ENCODE data around the gene ZNF207.

Gene ZNF207

DNA sequence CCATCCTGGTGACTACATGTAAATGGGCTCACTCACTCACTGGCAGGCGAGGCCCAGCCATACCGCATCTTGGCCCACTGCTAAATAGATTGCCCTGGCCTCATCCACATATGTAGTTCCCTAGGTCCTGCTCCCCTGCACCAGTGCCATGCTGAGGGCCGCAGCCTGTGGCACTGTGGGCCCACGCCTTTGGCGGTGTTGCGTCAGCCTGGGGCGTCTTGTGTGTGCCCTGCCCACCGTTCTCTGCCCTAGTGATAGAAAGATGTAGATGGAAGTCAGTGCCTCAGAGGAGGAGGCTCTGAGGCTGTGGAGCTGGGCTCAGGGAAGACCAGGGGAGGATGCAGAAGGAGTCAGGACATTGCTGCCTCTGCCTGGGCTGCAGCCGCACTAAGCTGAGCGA is 26.9 kb upstream of the ZNF207 start:
- Mint-ChIP-seq H3K36me3 (ENCODE audit: low read depth) (no peaks in the 10 kb centered on the region), H3K27ac (no peak overlapping the region), H3K4me3 (no peak overlapping the region), H3K4me1 (ENCODE audit: low read depth) (peaks cover 13% of the 10 kb centered on the region), H3K9me3 (no peaks in the 10 kb centered on the region), H3K27me3 (peaks cover 4% of the 10 kb centered on the region)
- no peak for DNase-seq

DNA sequence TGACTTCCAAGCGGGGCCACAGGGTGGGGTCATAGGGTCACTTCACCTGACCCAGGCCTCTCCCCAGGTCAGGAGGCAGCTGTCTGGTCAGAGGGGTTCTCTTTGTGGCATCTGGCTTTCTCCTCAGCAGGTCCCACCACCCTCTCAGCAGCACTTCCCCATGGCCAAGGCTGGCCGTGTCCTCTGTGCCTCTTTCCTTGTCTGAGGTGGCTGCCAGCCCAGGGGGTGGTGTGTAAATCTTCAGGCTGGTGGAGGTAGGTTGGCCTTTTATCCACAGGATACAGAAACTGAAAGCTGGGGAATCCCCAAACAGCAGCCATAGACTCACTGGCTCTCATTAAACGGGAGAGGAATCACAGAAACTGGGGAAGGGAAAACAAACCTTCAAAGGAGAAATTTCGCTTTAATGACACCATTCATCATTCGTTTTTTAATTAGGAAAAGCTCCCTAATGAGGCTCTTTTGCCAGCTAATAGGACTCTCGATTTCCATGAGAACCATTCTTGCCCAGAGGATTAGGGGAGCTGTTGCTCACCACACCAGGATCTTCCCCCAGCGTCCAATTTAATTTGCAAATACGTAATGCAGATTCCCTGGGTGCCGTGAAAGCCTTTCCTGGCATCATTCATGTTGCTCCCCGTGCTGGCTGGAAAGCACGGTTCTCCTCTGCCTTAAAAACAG is 26.0 kb upstream of the ZNF207 start:
- Mint-ChIP-seq H3K4me3 (no peak overlapping the region), H3K9me3 (no peaks in the 10 kb centered on the region), H3K27ac (peak overlapping the region; percentile 64), H3K27me3 (no peaks in the 10 kb centered on the region), H3K36me3 (ENCODE audit: low read depth) (no peaks in the 10 kb centered on the region), H3K4me1 (ENCODE audit: low read depth) (peaks cover 11% of the 10 kb centered on the region)
- peak; percentile 36 for DNase-seq

DNA sequence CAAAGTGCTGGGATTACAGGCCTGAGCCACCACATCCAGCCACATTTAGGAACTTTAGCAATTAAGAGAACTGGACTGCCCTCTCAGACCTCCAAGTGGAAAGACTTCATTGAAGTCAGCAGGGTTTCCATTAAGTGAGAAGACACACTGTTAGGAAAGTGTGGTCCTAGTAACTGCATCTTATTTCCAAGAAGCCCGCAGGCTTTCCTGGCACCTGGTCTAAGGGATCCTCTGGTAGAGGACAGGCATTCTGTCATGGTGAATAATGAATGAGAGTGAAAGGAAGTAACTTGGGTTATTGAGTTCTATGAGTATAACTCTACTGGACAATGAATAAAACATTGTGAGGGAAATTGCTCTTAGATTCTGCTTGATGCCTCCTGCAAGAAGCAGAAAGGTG is 22.0 kb upstream of the ZNF207 start:
- peaks cover 39% of the 10 kb centered on the region for H3K4me1 Mint-ChIP-seq (ENCODE audit: low read depth)
- no peak for DNase-seq
- no peaks in the 10 kb centered on the region for H3K27me3 Mint-ChIP-seq
- H3K9me3 Mint-ChIP-seq: no peaks in the 10 kb centered on the region
- peaks cover 18% of the 10 kb centered on the region for H3K36me3 Mint-ChIP-seq (ENCODE audit: low read depth)
- H3K27ac Mint-ChIP-seq: no peak overlapping the region
- H3K4me3 Mint-ChIP-seq: no peak overlapping the region

DNA sequence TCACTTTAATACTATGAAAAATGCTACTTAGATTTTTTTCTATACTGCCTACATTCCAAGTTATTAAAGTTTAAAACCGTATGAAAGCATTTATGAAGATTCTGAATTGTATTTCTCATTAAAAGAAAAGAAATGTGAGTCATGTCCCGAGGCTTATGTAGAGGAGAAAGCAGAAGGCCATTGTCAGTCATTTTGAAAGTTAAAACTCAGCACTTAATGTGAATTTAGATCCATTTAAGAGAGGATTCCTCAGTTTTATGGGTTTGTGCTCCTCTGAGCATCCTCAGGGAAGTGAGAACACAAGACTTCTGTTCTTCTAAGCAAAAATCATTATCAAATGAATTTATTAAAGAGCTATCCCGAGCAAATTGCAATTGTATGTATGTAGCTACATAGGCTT is 19.8 kb upstream of the ZNF207 start:
- H3K4me3 Mint-ChIP-seq: peak overlapping the region; percentile 36
- peak overlapping the region; percentile 61 for H3K27ac Mint-ChIP-seq
- H3K27me3 Mint-ChIP-seq: no peaks in the 10 kb centered on the region
- peaks cover 29% of the 10 kb centered on the region for H3K4me1 Mint-ChIP-seq (ENCODE audit: low read depth)
- no peaks in the 10 kb centered on the region for H3K9me3 Mint-ChIP-seq
- H3K36me3 Mint-ChIP-seq (ENCODE audit: low read depth): peaks cover 37% of the 10 kb centered on the region
- DNase-seq: no peak

DNA sequence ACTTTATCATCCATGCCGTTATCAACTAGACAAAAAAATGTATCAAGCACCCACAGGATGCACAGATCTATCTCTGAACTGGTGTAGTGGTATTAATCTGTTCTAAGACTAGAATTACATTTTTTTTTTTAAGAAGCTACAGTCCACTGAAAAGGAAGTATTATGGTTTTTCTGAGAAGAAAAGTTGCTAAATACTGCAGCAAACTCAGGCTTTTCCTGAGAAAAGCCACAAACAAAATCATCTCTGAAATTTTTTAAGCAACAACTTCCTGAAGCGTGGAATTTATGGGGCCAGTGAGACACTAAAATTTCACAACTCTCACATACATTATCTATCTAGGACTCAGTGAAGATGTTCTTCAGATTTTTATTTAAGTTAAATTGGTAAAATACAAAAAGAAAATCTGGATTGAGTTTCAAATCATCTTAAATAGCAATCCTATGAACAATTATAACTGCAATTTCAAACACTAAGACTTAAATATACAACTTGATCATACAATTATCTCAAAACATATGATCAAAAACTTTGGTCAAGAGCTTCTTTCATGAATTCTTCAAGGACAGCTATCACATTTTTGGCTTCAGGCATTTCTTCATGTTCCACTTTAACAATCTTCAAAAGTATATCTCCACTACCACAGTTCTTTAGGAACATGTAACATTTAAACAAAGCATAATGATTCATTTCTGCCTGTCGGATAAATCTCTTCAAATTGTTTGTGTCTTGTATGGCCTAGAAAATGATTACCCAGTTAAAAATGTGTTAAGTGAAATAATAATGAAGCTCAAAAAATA is 18.5 kb upstream of the ZNF207 start:
- Mint-ChIP-seq H3K4me1 (ENCODE audit: low read depth) (peaks cover 29% of the 10 kb centered on the region), H3K27ac (peak overlapping the region; percentile 61), H3K9me3 (no peaks in the 10 kb centered on the region), H3K36me3 (ENCODE audit: low read depth) (peaks cover 49% of the 10 kb centered on the region), H3K4me3 (peak overlapping the region; percentile 51), H3K27me3 (no peaks in the 10 kb centered on the region)
- no peak for DNase-seq

DNA sequence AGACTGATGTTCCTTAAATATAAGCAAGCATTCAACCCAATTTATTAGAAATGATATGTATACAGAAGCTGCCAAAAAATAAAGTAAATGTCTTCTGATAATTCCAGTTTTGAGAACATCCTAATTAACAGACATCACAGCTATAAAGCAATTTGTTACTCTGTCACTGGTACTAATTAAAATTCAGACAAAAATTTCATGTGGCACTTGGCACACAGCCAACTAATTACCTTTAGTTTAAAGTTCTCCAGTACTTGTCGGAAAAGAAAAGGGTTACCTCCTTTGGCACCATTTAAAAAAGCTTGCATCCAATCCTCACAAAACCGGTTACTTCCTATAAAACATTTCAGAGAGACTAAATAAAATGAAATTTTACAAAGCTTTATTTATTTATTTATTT is 16.8 kb upstream of the ZNF207 start:
- DNase-seq: no peak
- H3K36me3 Mint-ChIP-seq (ENCODE audit: low read depth): peaks cover 62% of the 10 kb centered on the region
- no peaks in the 10 kb centered on the region for H3K27me3 Mint-ChIP-seq
- H3K27ac Mint-ChIP-seq: no peak overlapping the region
- H3K4me3 Mint-ChIP-seq: no peak overlapping the region
- peaks cover 28% of the 10 kb centered on the region for H3K4me1 Mint-ChIP-seq (ENCODE audit: low read depth)
- no peaks in the 10 kb centered on the region for H3K9me3 Mint-ChIP-seq

DNA sequence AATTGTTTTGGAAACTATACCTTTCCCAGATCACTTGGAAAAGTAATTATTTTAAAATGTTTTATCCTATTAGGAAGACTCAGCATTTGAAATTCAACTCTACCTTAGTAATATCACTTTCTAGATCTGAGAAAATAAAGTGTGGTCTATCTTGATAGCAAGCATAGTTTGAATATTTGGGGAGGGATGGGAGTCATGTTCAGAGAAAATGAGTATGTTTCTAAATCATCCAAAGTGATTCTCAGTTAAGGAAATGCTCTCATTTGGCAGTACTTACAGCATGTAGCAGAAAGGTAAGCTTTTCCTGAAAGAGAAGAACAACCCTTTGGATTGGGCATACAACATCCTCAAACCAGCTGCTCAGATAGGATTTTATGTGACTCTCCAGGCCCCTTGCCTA is 14.9 kb upstream of the ZNF207 start:
- Mint-ChIP-seq H3K9me3 (no peaks in the 10 kb centered on the region), H3K36me3 (ENCODE audit: low read depth) (peaks cover 76% of the 10 kb centered on the region), H3K4me1 (ENCODE audit: low read depth) (peaks cover 21% of the 10 kb centered on the region)

DNA sequence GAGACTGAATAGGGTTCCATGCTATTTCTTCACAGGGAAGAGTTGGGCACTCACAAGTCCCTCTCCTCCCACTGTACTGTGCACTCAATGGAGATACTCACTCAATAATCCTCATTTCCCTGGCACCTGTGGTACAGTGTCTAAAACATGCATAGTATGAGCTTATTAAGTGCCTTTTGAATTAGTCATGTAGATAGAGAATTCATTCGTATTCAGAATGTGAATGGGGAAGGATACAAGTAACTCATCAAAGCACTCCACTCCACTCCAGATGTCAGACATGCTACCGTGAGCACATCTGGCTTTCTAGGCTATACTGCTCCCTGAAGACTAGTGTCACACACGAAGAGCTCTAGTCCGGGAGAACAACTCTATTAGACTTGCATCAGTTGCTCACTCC is 14.3 kb upstream of the ZNF207 start:
- no peak for DNase-seq
- Mint-ChIP-seq H3K4me3 (no peak overlapping the region), H3K9me3 (no peaks in the 10 kb centered on the region), H3K4me1 (ENCODE audit: low read depth) (peaks cover 16% of the 10 kb centered on the region), H3K27me3 (no peaks in the 10 kb centered on the region), H3K36me3 (ENCODE audit: low read depth) (peaks cover 72% of the 10 kb centered on the region), H3K27ac (no peak overlapping the region)

More for the DNA sequence above, 14.9 kb upstream of the ZNF207 start:
- no peak overlapping the region for H3K27ac Mint-ChIP-seq
- no peak for DNase-seq
- no peak overlapping the region for H3K4me3 Mint-ChIP-seq
- H3K27me3 Mint-ChIP-seq: no peaks in the 10 kb centered on the region

DNA sequence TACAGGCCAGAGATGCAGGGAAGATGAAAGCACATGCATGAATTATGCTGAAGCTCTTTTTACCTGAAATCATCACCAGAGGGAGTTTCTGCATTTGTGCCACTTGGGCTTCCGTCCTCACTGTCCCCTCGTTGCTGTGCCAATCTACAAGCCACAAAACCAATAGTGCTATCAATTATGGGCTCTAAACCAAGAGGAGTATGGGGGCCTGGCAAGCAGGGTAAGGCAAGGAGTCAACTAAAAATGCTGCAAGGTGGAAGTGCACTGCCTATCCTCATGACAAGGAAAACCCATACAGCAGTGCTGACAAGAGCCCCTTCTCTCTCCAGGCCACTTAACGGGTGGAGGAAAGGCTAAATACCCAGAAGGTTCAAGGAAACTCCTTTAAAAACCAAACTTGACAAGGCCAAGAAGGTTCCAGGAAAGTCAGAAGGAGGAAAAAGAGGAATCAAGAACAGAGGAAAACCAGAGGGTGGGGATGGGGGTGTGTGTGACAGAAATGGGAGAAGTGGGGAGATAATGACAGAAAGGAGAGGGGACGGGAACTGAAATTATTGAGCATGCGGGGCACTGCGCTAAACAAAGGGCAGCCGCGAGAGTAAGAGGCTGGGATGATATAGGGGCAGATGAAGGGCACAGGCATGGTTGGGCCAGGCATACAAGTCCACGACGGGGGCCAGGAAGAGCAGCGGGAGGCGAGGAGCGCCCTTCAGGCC is 8.7 kb upstream of the ZNF207 start:
- peak; percentile 64 for DNase-seq
- H3K9me3 Mint-ChIP-seq: no peaks in the 10 kb centered on the region
- H3K27ac Mint-ChIP-seq: peak overlapping the region; percentile 87
- H3K27me3 Mint-ChIP-seq: no peaks in the 10 kb centered on the region
- H3K36me3 Mint-ChIP-seq (ENCODE audit: low read depth): peaks cover 38% of the 10 kb centered on the region
- H3K4me1 Mint-ChIP-seq (ENCODE audit: low read depth): peaks cover 18% of the 10 kb centered on the region
- peak overlapping the region; percentile 87 for H3K4me3 Mint-ChIP-seq

DNA sequence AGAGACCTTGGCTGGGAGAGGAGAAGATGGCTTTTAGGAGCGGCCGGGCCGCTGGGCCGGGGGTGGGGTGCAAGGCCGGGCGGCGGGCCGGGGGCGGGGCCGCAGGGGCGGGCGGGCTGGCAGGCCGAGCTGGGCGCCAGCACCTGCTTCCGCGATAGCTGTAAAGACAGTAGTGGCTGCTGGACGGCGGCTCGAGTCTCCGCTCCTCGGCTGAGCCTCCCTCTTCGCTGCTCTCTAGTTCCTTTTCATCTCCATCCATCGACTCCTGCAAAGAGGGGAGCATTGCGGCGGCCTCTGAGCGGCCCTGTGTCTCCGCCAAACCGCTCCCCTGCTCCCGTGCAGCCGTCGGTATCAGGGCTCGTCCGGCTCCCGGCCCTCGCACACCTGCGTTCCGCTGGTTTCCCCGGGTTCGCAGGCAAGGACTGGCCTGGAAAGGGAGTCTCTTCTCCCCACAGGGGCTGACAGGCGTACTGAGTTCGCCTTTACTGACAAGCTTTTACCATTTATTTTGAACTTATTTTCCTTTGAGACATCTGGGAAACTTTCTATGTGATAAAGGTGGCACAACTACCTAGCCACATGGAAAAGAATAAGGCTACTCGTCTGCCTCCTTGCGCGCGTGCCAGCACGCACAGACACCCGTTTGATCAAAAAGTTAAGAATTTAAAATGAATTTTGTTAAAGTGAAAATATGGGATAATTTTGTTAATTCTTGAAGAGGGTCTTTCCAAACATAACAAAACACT is 7.9 kb upstream of the ZNF207 start, which contains the start of gene C17orf75:
TSS of gene C17orf75 (minus strand) at position 317 of the 746 bp plus-strand sequence. CDS start at position 283, 34 bp downstream.
- Mint-ChIP-seq H3K36me3 (ENCODE audit: low read depth) (peaks cover 33% of the 10 kb centered on the region), H3K4me3 (peak within 1 kb of the TSS; percentile 87), H3K27me3 (no peaks in the 10 kb centered on the region), H3K27ac (peak within 1 kb of the TSS; percentile 87), H3K9me3 (no peaks in the 10 kb centered on the region), H3K4me1 (ENCODE audit: low read depth) (peaks cover 18% of the 10 kb centered on the region)
- DNase-seq: peak; percentile 92

DNA sequence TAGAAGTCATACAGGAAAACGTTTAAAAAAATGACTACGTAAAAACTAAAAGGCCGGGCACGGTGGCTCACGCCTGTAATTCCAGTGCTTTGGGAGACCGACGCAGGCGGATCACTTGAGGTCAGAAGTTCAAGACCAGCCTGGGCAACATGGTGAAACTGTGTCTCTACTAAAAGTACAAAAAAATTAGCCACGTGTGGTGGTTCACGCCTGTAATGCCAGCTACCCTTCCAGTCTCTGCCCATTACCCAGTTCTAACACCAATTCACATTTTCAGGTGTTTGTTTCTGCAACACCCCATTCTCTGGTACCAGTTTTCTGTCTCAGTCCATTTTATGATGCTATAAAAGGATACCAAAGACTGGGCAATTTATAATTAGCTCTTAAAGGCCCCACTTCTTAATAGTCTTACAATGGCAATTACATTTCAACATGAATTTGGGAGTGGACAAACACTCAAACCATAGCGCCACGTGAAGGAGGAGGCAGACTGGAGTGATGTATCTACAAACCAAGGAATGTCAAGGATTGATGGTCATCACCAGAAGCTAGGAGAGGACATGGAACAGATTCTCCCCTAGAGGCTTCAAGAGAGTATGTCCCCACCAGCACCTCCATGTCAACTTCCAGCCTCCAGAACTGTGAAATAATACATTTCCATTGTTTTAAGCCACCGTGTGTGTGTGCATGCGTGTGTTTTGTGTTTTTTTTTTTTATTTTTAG is 7.2 kb upstream of the ZNF207 start:
- Mint-ChIP-seq H3K9me3 (no peaks in the 10 kb centered on the region), H3K27ac (peak overlapping the region; percentile 87), H3K36me3 (ENCODE audit: low read depth) (peaks cover 28% of the 10 kb centered on the region), H3K27me3 (no peaks in the 10 kb centered on the region), H3K4me1 (ENCODE audit: low read depth) (peaks cover 18% of the 10 kb centered on the region), H3K4me3 (peak overlapping the region; percentile 87)
- DNase-seq: no peak

DNA sequence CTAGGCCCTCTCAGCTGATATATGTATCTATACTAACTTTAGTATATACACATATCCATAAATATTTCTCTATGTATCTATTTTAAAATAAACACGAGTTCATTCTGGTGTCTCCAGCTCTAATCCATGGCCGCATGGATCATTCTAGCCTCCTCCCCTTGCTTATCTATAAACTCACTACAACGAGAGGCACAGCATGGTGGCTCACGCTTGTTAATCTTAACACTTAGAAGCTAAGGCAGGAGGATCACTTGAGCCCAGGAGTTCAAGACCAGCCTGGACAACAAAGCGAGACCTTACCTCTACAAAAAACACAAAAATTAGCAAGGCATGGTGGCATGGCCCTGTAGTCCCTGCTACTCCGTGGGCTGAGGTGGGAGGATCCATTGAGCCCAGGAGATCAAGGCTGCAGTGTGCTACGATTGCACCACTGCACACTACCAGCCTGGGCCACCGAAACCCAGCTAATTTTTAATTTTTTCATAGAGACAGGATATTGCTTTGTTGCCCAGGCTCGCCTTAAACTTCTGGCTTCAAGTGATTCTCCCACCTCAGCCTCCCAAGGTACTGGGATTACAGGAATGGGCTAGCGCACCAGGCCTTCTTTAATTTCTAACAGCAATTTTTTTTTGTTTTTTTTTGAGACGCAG is 3.9 kb upstream of the ZNF207 start:
- no peak overlapping the region for H3K4me3 Mint-ChIP-seq
- H3K9me3 Mint-ChIP-seq: no peaks in the 10 kb centered on the region
- no peak overlapping the region for H3K27ac Mint-ChIP-seq
- peaks cover 23% of the 10 kb centered on the region for H3K36me3 Mint-ChIP-seq (ENCODE audit: low read depth)
- H3K27me3 Mint-ChIP-seq: no peaks in the 10 kb centered on the region
- no peak for DNase-seq
- H3K4me1 Mint-ChIP-seq (ENCODE audit: low read depth): peaks cover 22% of the 10 kb centered on the region

DNA sequence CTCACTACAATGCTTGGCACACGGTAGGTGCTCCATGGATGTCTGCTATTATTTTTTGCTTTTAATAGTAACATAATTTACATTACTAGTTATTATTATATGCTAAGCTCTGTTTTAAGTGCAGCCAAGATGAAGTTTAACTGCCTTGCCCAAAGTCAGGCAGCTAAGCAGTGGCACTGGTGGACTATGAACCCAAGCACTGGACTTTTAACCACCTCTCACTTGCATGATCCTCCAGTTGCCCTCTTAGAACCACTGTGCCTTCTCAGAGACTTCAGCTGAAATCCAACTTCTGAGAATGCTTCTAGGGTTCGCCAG is 1.5 kb upstream of the ZNF207 start:
- Mint-ChIP-seq H3K9me3 (no peaks in the 10 kb centered on the region), H3K27ac (peak overlapping the region; percentile 99), H3K4me3 (peak overlapping the region; percentile 98), H3K36me3 (ENCODE audit: low read depth) (peaks cover 40% of the 10 kb centered on the region), H3K4me1 (ENCODE audit: low read depth) (peaks cover 23% of the 10 kb centered on the region), H3K27me3 (no peaks in the 10 kb centered on the region)
- DNase-seq: no peak

Measured in activated T-cell treated with anti-CD3 and anti-CD28 coated beads, Interleukin-2, amount 50 U/mL, for 24 hours (primary cell).